ENCODE results near the gene SSUH2. TPM values are rescaled to one million over a fixed set of nuclear protein-coding genes. Genes with fewer than 3 reads are reported as not detected.

The SSUH2 gene
- total RNA-seq, 1 donor from 2014 or later: 1.4 TPM

DNA sequence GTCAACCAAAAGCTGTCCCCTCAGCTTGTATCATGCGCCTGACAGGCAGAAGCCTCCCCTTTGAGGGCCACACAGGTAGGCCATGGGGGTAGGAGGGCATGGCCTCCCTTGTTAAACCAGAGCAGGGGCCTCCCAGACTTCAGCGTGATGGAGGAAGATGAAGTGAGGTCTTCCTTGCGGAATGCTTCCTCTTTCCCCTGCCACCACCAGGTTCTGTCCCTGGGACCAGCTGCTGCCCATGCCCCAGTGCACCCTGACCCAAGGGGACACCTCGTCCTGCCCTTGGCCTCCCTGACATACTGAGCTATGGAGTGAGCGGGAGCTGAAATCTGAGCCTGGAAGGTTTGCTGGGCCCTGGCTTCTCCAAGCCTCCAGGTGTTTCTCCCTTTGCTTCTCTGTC lies 26.7 kb downstream of the SSUH2 start:
- Mint-ChIP-seq H3K9me3 (peaks cover 8% of the 10 kb centered on the region), H3K4me3 (no peak overlapping the region), H3K27ac (no peak overlapping the region), H3K4me1 (ENCODE audit: unreplicated experiment) (peaks cover 6% of the 10 kb centered on the region), H3K27me3 (no peaks in the 10 kb centered on the region), H3K36me3 (no peaks in the 10 kb centered on the region)
- DNase-seq (ENCODE audit: extremely low spot score, unreplicated experiment): no peak
- TF ChIP-seq, protein P1, sequence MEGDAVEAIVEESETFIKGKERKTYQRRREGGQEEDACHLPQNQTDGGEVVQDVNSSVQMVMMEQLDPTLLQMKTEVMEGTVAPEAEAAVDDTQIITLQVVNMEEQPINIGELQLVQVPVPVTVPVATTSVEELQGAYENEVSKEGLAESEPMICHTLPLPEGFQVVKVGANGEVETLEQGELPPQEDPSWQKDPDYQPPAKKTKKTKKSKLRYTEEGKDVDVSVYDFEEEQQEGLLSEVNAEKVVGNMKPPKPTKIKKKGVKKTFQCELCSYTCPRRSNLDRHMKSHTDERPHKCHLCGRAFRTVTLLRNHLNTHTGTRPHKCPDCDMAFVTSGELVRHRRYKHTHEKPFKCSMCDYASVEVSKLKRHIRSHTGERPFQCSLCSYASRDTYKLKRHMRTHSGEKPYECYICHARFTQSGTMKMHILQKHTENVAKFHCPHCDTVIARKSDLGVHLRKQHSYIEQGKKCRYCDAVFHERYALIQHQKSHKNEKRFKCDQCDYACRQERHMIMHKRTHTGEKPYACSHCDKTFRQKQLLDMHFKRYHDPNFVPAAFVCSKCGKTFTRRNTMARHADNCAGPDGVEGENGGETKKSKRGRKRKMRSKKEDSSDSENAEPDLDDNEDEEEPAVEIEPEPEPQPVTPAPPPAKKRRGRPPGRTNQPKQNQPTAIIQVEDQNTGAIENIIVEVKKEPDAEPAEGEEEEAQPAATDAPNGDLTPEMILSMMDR (conservative IDR thresholded peaks at IDR 0.05): no peak

DNA sequence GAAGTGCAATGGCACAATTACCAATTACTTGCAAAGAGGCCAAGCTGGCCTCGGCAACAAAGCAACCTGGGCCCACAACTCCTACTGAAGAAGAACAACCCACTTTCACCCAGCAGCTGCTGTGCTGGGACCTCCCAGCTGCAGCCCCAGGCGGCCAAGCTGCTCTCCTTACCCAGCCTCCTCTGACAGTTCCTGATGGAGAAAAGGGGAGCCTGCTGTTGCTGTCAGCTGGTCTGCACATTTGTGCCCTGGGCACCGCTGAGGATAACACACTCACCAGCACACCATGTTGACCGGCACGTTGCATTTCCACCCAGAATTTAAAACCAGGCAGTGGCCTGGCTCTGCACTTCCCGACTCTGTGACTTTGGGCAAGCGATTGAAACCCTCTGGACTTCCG lies 33.6 kb downstream of the SSUH2 start:
- Mint-ChIP-seq H3K27ac (no peak overlapping the region), H3K4me1 (ENCODE audit: unreplicated experiment) (peaks cover 19% of the 10 kb centered on the region), H3K27me3 (peaks cover 8% of the 10 kb centered on the region), H3K4me3 (no peak overlapping the region), H3K9me3 (peaks cover 8% of the 10 kb centered on the region), H3K36me3 (no peaks in the 10 kb centered on the region)
- TF ChIP-seq, protein P1 (conservative IDR thresholded peaks at IDR 0.05): no peak
- DNase-seq (ENCODE audit: extremely low spot score, unreplicated experiment): no peak

DNA sequence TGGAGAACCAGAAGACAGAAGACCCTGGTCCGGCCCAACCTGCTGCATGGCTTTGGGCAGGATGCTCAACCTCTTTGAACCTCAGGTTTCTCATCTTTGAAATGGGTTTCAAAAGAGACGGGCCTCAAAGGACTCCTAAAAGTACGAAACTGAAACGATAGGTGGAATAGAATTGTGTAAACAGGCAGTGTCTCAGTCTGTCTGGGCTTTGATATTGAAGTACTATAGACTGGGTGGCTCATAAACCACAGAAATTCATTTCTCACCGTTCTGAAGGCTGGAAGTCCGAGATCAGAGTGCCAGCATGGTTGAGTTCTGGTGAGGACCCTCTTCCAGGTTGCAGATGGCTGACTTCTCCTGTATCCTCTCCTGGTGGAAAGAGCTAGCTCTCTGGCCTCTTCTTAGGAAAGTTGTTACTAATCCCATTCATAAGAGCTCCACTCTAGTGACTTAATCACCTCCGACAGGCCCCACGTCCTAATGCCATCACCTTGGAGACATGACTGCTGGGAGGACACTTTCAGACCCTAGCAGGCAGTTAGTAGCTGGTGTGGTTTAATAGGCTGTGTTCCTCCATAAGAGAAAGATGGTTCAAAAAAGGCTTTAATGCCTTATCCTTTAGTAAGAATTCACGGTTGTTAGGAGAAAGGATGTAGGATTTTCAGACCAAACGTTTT lies 35.7 kb downstream of the SSUH2 start:
- Mint-ChIP-seq H3K27me3 (peaks cover 8% of the 10 kb centered on the region), H3K9me3 (peaks cover 8% of the 10 kb centered on the region), H3K4me1 (ENCODE audit: unreplicated experiment) (peaks cover 19% of the 10 kb centered on the region), H3K27ac (no peak overlapping the region), H3K36me3 (no peaks in the 10 kb centered on the region), H3K4me3 (no peak overlapping the region)
- no peak for DNase-seq (ENCODE audit: extremely low spot score, unreplicated experiment)
- TF ChIP-seq, protein P1 (conservative IDR thresholded peaks at IDR 0.05): no peak

DNA sequence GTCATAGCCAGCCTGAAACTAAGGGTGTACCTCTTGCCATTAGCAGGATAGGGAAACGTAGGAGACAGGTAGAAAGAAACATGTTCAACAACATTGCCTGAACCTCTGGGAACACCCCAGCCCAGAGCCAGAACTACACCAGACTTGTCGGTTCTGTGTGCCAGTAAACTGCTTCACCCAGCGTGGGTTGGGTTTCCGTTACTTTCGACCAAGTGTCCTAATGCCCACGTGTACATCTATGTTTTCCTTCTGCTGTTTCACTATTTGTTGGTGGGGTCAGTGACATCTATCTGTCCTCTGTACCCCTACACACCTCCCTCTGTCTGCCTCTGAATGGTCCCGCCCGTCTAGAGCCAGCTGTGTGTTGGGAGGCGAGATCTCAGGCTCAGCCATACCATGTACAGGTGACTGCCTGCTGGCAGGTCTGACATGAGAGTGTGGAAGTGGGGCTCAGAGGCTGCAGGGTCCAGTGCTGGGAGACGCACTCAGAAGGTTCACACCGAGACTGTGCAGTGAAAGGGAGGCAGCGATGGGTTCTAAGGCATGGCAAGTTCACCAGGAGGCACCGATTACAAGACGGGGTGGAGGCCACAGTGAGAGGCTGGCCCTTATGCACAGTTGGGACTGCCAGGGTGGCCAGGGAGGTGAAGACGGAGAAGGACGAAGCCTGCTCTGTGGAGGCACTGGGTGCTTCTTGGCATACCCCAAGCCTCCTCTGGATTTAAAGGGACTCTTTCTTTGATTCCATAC lies 36.4 kb downstream of the SSUH2 start:
- TF ChIP-seq, protein P1 (conservative IDR thresholded peaks at IDR 0.05): no peak
- no peak overlapping the region for H3K4me3 Mint-ChIP-seq
- DNase-seq (ENCODE audit: extremely low spot score, unreplicated experiment): no peak
- H3K9me3 Mint-ChIP-seq: peaks cover 8% of the 10 kb centered on the region
- H3K27ac Mint-ChIP-seq: no peak overlapping the region
- H3K27me3 Mint-ChIP-seq: peaks cover 8% of the 10 kb centered on the region
- H3K36me3 Mint-ChIP-seq: no peaks in the 10 kb centered on the region
- H3K4me1 Mint-ChIP-seq (ENCODE audit: unreplicated experiment): peaks cover 19% of the 10 kb centered on the region

DNA sequence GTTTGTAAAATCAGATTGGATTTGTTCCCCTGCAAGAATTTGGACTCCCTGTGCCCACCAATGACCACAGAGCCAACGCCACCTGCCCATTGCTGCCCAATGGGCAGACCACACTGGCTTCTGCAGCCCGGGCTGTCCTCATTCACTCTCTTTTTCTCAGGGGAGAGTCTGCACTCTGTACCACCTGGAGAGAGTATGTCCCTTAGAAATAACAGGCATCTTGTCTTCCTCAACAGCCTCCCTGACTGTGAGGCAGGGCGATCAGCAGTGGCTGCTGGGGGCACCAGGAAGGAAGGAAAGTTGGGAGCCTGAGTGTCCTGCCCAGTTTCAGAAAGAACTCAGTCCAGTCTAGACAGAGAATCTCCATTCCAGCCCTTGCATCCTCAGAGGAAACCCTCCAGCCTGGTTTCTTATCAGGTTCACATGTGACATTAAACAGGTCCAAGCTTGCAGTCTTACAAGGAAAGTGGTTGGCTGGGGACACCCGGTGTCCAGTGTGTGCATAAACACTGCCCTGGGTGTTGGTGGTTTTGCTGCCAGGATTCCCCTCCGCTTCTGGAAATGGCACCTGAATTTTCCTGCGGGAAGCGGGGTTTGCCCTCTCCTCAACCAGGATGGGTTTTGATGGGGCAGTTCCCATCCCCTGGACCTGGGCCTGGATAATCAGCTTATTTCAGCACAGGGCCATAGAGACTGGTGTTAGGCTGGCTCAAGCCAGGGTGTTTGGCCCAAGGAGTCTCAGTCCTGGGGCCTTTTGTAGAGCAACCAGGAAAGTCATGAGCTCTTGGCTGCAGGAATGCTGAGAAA lies 37.2 kb downstream of the SSUH2 start:
- Mint-ChIP-seq H3K9me3 (peaks cover 8% of the 10 kb centered on the region), H3K36me3 (no peaks in the 10 kb centered on the region), H3K4me1 (ENCODE audit: unreplicated experiment) (peaks cover 19% of the 10 kb centered on the region), H3K27ac (no peak overlapping the region), H3K4me3 (no peak overlapping the region), H3K27me3 (peaks cover 8% of the 10 kb centered on the region)
- TF ChIP-seq, protein P1 (conservative IDR thresholded peaks at IDR 0.05): peak; percentile 74
- DNase-seq (ENCODE audit: extremely low spot score, unreplicated experiment): no peak
